HG03280 (cell line): ENCODE results near the gene OR2A14.
"Not testable (repeated sequence)": the region's sequence is repeated elsewhere in the genome, so short reads cannot be mapped to it uniquely, and the experiment has no call there.

Source experiments
- ATAC-seq: cut with Tn5 transposase; IDR thresholded peaks from one replicate; pipeline ENCODE4 v1.9.1; 2021; ENCODE audit warnings: mild to moderate bottlenecking, moderate library complexity; ENCODE audit not compliant: unreplicated experiment

The OR2A14 gene

GRCh38 chr7:144148224-144148827, 25.4 kb downstream of the OR2A14 start:
- no peak for ATAC-seq

GRCh38 chr7:144158861-144159260, 35.9 kb downstream of the OR2A14 start:
- ATAC-seq: no peak

GRCh38 chr7:144164784-144165183, 41.8 kb downstream of the OR2A14 start:
- ATAC-seq: no peak

DNA sequence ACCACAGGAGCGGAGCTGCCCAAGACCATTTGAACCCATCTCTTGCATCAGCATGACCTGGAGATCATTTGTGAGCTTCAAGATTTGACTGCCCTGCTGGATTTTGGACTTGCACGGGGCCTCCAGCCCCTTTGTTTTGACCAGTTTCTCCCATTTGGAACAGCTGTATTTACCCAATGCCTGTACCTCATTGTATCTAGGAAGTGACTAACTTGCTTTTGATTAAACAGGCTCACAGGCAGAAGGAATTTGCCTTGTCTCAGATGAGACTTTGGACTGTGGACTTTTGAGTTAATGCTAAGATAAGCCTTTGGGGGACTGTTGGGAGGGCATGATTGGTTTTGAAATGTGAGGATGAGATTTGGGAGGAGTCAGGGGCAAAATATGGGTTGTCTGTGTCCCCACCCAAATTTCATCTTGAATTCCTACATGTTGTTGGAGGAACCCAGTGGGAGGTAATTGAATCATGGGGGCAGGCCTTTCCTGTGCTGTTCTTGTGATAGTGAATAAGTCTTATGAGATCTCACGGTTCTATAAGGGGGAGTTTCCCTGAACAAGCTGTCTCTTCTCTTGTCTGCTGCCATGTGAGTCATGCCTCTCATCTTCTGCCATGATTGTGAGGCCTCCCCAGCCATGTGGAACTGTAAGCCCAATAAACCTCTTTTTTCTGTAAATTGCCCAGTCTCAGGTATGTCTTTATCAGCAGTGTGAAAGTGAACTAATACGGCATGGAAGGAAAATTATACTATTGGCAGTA, 48.8 kb downstream of the OR2A14 start:
- not testable (repeated sequence) for ATAC-seq

DNA sequence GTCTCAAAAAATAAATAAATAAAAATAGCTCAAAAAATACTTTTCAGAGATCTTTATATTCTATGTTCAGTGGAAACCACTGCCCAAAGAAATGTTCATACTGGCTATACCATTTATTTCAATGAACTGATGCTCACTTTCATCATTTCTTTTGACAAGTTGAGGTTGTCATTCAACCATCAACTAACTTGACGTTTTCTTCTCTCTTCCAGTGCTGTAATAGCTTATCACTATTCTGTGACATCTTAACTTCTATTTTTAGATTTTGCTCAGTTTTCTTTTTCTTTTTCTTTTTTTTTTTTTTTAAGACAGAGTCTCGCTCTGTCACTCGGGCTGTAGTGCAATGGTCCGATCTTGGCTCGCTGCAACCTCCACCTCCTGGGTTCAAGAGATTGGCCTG, 51.6 kb downstream of the OR2A14 start:
- ATAC-seq: no peak

DNA sequence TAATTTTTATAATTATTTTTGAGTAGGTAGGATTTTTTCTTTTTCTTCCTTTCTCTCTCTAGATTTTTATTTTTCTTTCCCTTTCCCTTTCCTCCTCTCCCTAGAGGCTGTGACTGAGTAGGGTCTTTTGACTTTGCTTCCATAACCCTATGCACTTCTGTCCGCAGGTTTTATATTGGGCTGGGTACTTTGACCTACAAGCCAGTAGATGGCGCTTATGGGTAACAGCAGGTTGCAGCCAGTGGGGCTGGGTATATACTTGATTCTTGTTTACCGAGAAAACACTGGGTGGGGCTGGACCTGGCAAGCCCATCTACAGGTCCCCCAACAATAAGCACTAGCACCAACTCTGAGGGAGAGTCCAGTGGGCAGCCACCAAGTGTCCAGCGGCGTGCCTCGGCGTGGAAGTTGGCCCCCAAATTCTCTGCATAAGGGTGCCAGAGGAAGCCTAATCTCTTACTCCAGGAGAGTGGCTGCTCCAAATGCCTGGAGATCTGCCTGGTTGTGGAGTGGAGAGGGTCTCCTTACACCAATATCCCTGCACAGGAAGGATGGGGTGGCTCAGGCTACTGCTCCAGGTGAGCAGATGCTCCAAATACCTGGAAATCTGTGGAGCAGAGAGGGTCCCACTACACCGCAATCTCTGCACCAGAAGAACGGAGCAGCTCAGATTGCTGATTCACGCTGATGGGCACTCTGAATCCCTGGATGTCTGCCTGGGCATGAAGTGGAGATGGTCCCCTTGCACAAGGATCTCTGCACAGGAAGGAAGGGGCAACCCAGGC, 55.6 kb downstream of the OR2A14 start:
- ATAC-seq: peak; percentile 97

DNA sequence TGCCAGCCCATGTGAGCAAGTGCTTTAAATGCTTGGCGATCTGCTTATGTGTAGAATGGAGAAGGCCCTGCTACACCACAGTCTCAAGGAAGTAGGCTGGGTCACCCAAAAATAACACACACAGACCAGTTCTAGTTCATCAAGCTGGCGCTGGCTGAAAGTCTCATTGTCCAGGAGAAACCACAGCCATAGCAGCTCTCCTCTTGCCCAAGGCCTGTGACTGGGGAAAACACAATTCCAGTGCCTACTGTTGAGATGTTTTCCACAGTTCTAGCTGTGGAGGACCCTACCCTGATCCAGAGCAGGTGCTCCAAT, 56.1 kb downstream of the OR2A14 start:
- ATAC-seq: not testable (repeated sequence)
